Panc1 (cell line): ENCODE data around the gene NPPB. TPM values are rescaled to one million over a fixed set of nuclear protein-coding genes. Genes with fewer than 3 reads are reported as not detected.

Source experiments
- ATAC-seq: fragments of 200-7000 bp; cut with Tn5 transposase; 2 replicates; pipeline ENCODE4 v1.9.1; 2020; ENCODE audit warnings: mild to moderate bottlenecking, moderate library complexity
- BruUV-seq: library from RNA; stranded (reverse); fragments of 400-500 nt; replicated peaks from 2 replicates; lab custom pipeline; 2021; lab: Mats Ljungman, UMichigan
- CTCF ChIA-PET: fragments of 300-600 bp; sonication (Branson Sonifier 250); formaldehyde crosslinking; loops from one replicate; lab custom pipeline; 2022; ENCODE audit warnings: antibody characterized with exemption; lab: Charles Lee
- POLR2A ChIA-PET: fragments of 300-600 bp; sonication (Branson Sonifier 250); formaldehyde crosslinking; loops from one replicate; lab custom pipeline; 2022; ENCODE audit warnings: antibody characterized with exemption; lab: Charles Lee
- DNase-seq: peaks from one replicate; pipeline ENCODE4 v3.0.0-alpha.2; 2010; ENCODE audit warnings: low read depth, low spot score
- H3K27ac ChIP-seq: 2 replicates; pipeline ENCODE4 v1.5.1; 2011; ENCODE audit warnings: mild to moderate bottlenecking, low read length, inconsistent platforms
- H3K27me3 ChIP-seq: fragments of 200-500 bp; sonication (Bioruptor generic); 2 replicates; pipeline ENCODE4 v1.6.0; 2014; ENCODE audit warnings: low read length, inconsistent platforms; ENCODE audit not compliant: control insufficient read depth, insufficient read depth
- H3K36me3 ChIP-seq: fragments of 200-500 bp; sonication (Bioruptor generic); 2 replicates; pipeline ENCODE4 v1.5.1; 2014; ENCODE audit warnings: inconsistent platforms, mild to moderate bottlenecking, low read length, moderate library complexity; ENCODE audit not compliant: control insufficient read depth, insufficient read depth
- H3K4me1 ChIP-seq: 2 replicates; pipeline ENCODE4 v1.5.1; 2011; ENCODE audit warnings: inconsistent platforms, mild to moderate bottlenecking, low read length, moderate library complexity; ENCODE audit not compliant: control insufficient read depth, insufficient read depth
- H3K4me3 ChIP-seq, 2 experiments: 2 replicates each; pipeline ENCODE4 v1.5.1; 2011 to 2012; ENCODE audit warnings: low read depth in 2 of 2, low read length in 2 of 2, mild to moderate bottlenecking in 2 of 2, inconsistent platforms in 1 of 2, moderate library complexity in 1 of 2
- H3K9me3 ChIP-seq: fragments of 200-500 bp; sonication (Bioruptor generic); 2 replicates; pipeline ENCODE4 v1.5.1; 2014; ENCODE audit warnings: low read depth, mild to moderate bottlenecking, inconsistent platforms, low read length, moderate library complexity; ENCODE audit not compliant: control insufficient read depth, insufficient read depth
- POLR2AphosphoS5 ChIP-seq: IDR thresholded peaks from 2 replicates; pipeline ENCODE4 v1.6.1; 2012; ENCODE audit warnings: mild to moderate bottlenecking, low read depth, low read length, moderate library complexity
- SIN3A ChIP-seq: IDR thresholded peaks from 2 replicates; pipeline ENCODE4 v1.6.1; 2012; ENCODE audit warnings: low read depth, mild to moderate bottlenecking, low read length, moderate library complexity, borderline replicate concordance; ENCODE audit not compliant: insufficient read depth
- TCF7L2 ChIP-seq: IDR thresholded peaks from 2 replicates; pipeline ENCODE4 v1.6.1; 2011; ENCODE audit warnings: mild to moderate bottlenecking, low read depth, low read length, inconsistent platforms
- in situ Hi-C: cut with HindIII; loops from 2 replicates; pipeline ENCODE4 v1.10.0; 2016; ENCODE audit warnings: low sequenced_read_pairs, low pct_unique_long_range_greater_than_20kb
- intact Hi-C: fragments of 100-400 bp; cut with micrococcal nuclease; formaldehyde crosslinking; loops from one replicate; pipeline ENCODE4 v1.10.0; 2022; ENCODE audit not compliant: unreplicated experiment
- total RNA-seq: library from RNA; stranded (reverse); gene quantifications from one replicate; pipeline ENCODE4 v1.2.1, GENCODE V29; 2021; ENCODE audit not compliant: unreplicated experiment
- TF ChIP-seq, protein P1 (sequence below): fragments of 450-650 bp; IDR thresholded peaks from 2 replicates; pipeline ENCODE4 v1.5.1; 2017; ENCODE audit warnings: mild to moderate bottlenecking
- TF ChIP-seq, protein P2 (sequence below), 2 experiments: IDR thresholded peaks; 2 replicates each; pipeline ENCODE4 v1.6.1; 2011 to 2012; ENCODE audit warnings: low read depth in 2 of 2, control low read depth in 1 of 2, low read length in 1 of 2, mild to moderate bottlenecking in 1 of 2, moderate library complexity in 1 of 2; ENCODE audit not compliant: insufficient read depth in 1 of 2

The NPPB gene
- total RNA-seq, 1 experiment from 2014 or later, result not detected

DNA sequence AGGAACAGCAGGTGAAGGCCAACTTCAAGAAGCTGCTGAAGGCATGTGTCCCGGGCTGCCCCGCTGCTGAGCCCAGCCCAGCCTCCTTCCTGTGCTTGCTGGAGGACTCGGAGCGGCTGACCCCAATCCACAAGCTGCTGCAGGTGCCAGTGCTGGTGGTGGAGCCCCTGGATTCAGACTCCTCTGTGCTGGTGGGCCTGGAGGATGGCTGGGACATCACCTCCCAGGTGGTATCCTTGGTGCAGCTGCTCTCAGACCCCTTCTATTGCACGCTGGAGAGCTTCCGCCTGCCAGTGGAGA lies 20.1 kb upstream of the NPPB start:
- ChIA-PET POLR2A (no interaction called here), CTCF (no interaction called here)
- Histone ChIP-seq H3K4me1 (no peaks in the 10 kb centered on the region), H3K36me3 (no peaks in the 10 kb centered on the region), H3K9me3 (no peaks in the 10 kb centered on the region), H3K27ac (no peak overlapping the region), H3K4me3 (no peak overlapping the region), H3K27me3 (no peaks in the 10 kb centered on the region; the same call in 1 of the 2 replicates)
- in situ Hi-C loops (no loop called here), intact Hi-C loops (no loop called here)
- ATAC-seq (no peak), DNase-seq (no peak)
- no TSS peak for BruUV-seq
- TF ChIP-seq, protein P1, sequence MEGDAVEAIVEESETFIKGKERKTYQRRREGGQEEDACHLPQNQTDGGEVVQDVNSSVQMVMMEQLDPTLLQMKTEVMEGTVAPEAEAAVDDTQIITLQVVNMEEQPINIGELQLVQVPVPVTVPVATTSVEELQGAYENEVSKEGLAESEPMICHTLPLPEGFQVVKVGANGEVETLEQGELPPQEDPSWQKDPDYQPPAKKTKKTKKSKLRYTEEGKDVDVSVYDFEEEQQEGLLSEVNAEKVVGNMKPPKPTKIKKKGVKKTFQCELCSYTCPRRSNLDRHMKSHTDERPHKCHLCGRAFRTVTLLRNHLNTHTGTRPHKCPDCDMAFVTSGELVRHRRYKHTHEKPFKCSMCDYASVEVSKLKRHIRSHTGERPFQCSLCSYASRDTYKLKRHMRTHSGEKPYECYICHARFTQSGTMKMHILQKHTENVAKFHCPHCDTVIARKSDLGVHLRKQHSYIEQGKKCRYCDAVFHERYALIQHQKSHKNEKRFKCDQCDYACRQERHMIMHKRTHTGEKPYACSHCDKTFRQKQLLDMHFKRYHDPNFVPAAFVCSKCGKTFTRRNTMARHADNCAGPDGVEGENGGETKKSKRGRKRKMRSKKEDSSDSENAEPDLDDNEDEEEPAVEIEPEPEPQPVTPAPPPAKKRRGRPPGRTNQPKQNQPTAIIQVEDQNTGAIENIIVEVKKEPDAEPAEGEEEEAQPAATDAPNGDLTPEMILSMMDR, result no peak
- TF ChIP-seq POLR2AphosphoS5, result no peak
- TF ChIP-seq, protein P2, sequence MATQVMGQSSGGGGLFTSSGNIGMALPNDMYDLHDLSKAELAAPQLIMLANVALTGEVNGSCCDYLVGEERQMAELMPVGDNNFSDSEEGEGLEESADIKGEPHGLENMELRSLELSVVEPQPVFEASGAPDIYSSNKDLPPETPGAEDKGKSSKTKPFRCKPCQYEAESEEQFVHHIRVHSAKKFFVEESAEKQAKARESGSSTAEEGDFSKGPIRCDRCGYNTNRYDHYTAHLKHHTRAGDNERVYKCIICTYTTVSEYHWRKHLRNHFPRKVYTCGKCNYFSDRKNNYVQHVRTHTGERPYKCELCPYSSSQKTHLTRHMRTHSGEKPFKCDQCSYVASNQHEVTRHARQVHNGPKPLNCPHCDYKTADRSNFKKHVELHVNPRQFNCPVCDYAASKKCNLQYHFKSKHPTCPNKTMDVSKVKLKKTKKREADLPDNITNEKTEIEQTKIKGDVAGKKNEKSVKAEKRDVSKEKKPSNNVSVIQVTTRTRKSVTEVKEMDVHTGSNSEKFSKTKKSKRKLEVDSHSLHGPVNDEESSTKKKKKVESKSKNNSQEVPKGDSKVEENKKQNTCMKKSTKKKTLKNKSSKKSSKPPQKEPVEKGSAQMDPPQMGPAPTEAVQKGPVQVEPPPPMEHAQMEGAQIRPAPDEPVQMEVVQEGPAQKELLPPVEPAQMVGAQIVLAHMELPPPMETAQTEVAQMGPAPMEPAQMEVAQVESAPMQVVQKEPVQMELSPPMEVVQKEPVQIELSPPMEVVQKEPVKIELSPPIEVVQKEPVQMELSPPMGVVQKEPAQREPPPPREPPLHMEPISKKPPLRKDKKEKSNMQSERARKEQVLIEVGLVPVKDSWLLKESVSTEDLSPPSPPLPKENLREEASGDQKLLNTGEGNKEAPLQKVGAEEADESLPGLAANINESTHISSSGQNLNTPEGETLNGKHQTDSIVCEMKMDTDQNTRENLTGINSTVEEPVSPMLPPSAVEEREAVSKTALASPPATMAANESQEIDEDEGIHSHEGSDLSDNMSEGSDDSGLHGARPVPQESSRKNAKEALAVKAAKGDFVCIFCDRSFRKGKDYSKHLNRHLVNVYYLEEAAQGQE (IDR thresholded peaks at IDR 0.05; ENCODE audit: insufficient read depth in 1 of 2, low read depth in 2 of 2, low read length in 1 of 2), result no peak
- TF ChIP-seq SIN3A, result no peak
- TF ChIP-seq TCF7L2, result no peak

DNA sequence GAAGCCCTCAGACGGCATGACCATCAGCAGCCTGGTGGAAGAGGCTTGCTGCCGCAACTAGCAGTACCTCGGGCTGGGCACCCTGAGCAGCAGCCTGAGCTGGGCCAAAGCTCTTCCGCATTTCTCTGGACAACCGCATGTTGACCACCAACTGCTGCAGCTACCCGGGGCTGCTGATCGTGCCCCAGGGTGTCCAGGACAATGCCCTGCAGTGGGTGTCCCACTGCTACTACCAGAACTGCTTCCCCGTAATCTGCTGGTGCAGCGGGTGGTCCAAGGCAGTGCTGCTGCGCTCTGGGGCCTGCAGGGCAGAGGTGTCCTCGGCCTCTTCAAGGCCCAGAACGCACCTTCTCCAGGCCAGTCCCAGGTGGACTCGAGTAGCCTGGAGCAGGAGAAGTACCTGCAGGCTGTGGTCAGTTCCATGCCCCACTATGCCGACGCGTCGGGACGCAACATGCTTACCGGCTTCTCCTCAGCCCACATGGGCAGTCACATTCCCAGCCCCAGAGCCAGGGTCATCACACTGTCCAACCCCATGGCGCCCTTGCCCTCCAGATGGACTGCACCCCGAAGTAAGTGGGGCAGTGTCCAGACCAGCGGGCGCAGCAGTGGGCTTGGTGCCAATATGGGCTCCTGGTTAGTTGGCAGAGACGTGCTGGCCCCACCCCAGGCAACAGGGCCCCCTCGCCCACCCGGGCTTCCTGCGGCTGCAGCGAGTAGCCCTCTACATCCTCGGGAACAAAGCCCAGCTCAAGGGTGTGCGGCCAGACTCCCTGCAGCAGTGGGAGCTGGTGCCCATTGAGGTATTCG lies 19.5 kb upstream of the NPPB start:
- no peaks in the 10 kb centered on the region for H3K9me3 ChIP-seq
- TF ChIP-seq, protein P2 (IDR thresholded peaks at IDR 0.05; ENCODE audit: insufficient read depth in 1 of 2, low read depth in 2 of 2, low read length in 1 of 2), result no peak
- no peak for TF ChIP-seq SIN3A
- no peak for TF ChIP-seq POLR2AphosphoS5
- TF ChIP-seq, protein P1, result no peak
- no peak for TF ChIP-seq TCF7L2
- H3K27me3 ChIP-seq, result no peaks in the 10 kb centered on the region; the same call in 1 of the 2 replicates
- no peaks in the 10 kb centered on the region for H3K4me1 ChIP-seq
- DNase-seq (no peak), ATAC-seq (no peak)
- no peaks in the 10 kb centered on the region for H3K36me3 ChIP-seq
- BruUV-seq, result no TSS peak
- intact Hi-C loops (no loop called here), in situ Hi-C loops (no loop called here)
- POLR2A ChIA-PET, result interaction anchor here (0.6 to 0.7 kb wide), 2 partner anchors 15 to 31 kb away, joined by 3 to 5 read pairs; no protein-coding TSS in a partner anchor
- H3K4me3 ChIP-seq, result no peak overlapping the region
- H3K27ac ChIP-seq, result no peak overlapping the region
- CTCF ChIA-PET, result no interaction called here
